Left lobe of liver (tissue), 2 donors: ENCODE data around the gene CDKN2B-AS1. TPM values are rescaled to one million over a fixed set of nuclear protein-coding genes. Genes with fewer than 3 reads are reported as not detected.
"Not testable (repeated sequence)": the region's sequence is repeated elsewhere in the genome, so short reads cannot be mapped to it uniquely, and the experiment has no call there.

ENCODE experiments used
- ATAC-seq: fragments of 200-7000 bp; cut with Tn5 transposase; one replicate; pipeline ENCODE4 v1.9.1; 2020; ENCODE audit warnings: mild to moderate bottlenecking, moderate library complexity
- DNase-seq: peaks from one replicate; pipeline ENCODE4 v3.0.0-alpha.2; 2020; ENCODE audit warnings: low spot score
- total RNA-seq: library from RNA; stranded (reverse); gene quantifications from one replicate; pipeline ENCODE4 v1.2.1, GENCODE V29; 2021
- donor health status: DM: no; HTN: no; CAD: no; lungs with moderate emphysema.
- donor health status: DM: no; HTN: yes; CAD: no.

Gene CDKN2B-AS1
- not detected for total RNA-seq

- DNase-seq: no peak
Measured at GRCh38 chr9:21994556-21995005, at the start of gene CDKN2B-AS1. Gene CDKN2B-AS1 (plus strand): TSS chr9:21994791.

GRCh38 chr9:21945606-21946005 lies 49.0 kb upstream of the CDKN2B-AS1 start:
- ATAC-seq (no peak), DNase-seq (no peak)

More at GRCh38 chr9:21994556-21995005, at the start of gene CDKN2B-AS1:
- ATAC-seq: peak; percentile 71

DNA sequence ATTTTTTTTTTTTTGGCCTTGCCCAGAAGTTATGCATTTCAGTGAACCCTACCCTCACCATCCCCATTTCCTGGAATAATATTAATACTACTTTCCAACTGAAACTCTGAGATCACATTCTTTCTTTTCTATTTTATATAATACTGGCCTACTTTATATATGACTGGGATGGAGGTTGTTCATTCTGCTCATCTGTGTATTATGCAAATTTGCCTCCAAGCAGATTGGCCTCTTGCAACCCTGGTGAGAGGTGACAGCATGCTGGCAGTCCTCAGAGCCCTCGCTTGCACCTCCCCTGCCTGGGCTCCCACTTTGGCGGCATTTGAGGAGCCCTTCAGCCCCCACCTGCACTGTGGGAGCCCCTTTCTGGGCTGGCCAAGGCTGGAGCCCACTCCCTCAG lies 35.8 kb upstream of the CDKN2B-AS1 start:
- DNase-seq: no peak

DNA sequence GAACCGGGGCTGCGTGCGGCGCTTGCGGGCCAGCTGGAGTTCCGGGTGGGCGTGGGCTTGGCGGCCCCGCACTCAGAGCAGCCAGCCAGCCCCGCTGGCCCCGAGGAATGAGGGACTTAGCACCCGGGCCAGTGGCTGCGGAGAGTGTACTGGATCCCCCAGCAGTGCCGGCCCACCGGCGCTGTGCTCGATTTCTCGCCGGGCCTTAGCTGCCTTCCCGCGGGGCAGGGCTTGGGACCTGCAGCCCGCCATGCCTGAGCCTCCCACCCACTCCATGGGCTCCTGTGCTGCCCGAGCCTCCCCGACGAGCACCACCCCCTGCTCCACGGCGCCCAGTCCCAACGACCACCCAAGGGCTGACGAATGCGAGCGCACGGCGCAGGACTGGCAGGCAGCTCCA lies 35.3 kb upstream of the CDKN2B-AS1 start:
- DNase-seq, ATAC-seq: not testable (repeated sequence)

More for the DNA sequence above, 35.8 kb upstream of the CDKN2B-AS1 start:
- no peak for ATAC-seq

GRCh38 chr9:21961569-21961968 lies 33.0 kb upstream of the CDKN2B-AS1 start:
- DNase-seq (no peak), ATAC-seq (no peak)

- peak; percentile 85 for ATAC-seq
- peak; percentile 64 for DNase-seq
Measured at GRCh38 chr9:21964925-21965385, 29.6 kb upstream of the CDKN2B-AS1 start.

DNA sequence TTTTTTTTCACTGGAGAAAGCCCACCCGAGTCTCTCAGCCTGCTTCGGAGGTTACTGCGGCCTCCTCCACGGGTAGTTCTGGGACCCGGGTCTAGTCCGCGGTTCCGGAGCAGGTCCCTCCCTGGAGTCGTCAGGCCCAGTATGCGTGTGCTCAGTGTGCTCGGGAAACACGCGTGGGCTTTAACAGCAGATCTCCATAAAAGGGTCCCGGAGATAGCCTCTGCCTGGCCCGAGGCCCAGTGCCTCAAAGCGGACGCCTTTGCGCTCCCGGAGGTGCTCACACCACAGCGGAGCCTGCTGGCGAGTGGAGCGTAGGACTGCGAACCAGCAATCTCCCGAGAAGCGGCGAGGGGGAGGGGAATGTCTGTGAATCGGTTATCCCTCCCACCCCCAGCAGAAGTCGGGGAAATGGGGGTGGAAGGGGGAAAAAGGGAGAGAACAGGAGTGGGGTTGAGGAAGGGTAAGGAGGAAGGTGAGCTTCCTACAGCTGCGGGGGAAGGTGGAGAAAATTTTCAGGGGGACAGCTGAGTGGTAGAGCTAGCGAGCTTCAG lies 29.1 kb upstream of the CDKN2B-AS1 start:
- DNase-seq: no peak
- ATAC-seq: peak; percentile 93

DNA sequence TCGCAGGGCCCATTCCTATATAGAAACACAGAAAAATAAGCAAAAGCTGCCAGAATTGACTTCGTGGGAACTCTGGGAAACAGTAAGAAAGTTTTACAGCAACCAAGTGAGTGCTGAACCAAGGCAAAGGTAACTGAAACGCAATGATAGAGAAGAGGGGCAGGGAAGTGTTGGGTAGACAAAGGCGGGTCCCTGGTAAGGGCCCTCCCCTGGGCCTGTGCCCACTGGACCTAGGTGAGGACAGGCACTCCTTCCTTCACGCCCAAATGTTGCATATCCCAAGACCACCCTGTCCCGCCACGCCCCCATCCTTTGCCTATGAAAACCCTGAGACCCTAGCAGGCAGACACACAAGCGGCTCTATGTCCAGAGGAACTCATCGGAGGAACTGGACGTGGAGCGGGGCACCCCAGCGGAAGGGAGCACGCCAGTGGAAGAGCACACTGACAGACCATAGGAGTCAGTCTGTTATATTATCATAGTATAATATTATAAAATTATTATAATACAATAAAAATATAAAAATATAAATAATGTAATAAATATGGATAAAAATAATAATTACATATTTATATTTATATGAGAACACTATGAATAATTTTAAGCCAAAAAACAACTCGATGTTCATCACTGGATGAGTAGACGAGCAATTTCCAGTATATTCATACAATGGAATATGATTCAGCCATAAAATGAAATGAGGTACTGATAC lies 28.3 kb upstream of the CDKN2B-AS1 start:
- ATAC-seq: no peak

GRCh38 chr9:21967169-21967568 lies 27.4 kb upstream of the CDKN2B-AS1 start:
- DNase-seq: no peak

More for the DNA sequence above, 28.3 kb upstream of the CDKN2B-AS1 start:
- no peak for DNase-seq

GRCh38 chr9:21967702-21968101 lies 26.9 kb upstream of the CDKN2B-AS1 start:
- ATAC-seq (no peak), DNase-seq (no peak)

More at GRCh38 chr9:21967169-21967568, 27.4 kb upstream of the CDKN2B-AS1 start:
- ATAC-seq: no peak

GRCh38 chr9:21968331-21969010 lies 26.1 kb upstream of the CDKN2B-AS1 start:
- DNase-seq (no peak), ATAC-seq (no peak)

- ATAC-seq: no peak
Measured at GRCh38 chr9:21969011-21969940, 25.3 kb upstream of the CDKN2B-AS1 start.

DNA sequence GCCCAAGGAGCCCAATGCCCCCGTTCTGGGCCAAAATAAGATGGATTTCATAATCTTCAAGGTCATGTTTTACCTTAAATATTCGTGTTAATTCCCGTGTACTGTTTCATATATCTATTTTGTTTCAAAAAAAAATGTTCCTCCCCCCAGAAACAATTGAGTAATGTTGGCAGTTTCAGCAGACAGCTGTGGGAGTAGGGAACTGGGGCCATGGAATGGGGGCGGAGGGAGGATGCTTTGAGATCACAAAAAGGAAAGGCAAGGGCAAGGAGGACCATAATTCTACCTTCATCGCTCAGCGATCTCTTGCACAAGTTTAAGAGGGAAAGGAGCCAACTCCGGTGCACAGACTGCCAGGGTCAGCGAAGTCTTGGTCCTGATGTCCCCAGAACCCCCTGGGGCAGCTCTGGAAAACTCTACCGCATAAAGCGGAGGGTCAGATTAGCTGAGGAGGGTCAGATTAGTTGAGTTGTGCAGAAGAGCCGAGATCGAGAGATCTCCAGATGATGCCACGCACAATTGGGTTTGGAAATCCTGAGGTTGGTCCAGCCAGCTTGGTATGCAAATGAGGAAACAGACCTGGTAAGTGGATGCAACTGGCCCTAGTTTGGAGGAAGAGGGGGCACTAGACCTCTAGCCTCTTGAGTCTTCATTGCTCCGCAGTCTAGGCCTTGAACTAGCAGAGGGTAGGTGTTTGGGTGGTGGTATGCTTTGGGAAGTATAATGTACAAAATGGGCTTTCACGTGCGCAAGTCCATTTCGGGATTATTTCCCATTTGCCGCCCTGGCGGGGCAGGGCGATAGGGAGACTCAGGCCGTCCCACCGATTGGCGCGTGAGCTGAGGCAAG lies 24.4 kb upstream of the CDKN2B-AS1 start:
- DNase-seq (no peak), ATAC-seq (no peak)

More at GRCh38 chr9:21969011-21969940, 25.3 kb upstream of the CDKN2B-AS1 start:
- DNase-seq: no peak

- DNase-seq: no peak
Measured at GRCh38 chr9:21970800-21971640, 23.6 kb upstream of the CDKN2B-AS1 start.

DNA sequence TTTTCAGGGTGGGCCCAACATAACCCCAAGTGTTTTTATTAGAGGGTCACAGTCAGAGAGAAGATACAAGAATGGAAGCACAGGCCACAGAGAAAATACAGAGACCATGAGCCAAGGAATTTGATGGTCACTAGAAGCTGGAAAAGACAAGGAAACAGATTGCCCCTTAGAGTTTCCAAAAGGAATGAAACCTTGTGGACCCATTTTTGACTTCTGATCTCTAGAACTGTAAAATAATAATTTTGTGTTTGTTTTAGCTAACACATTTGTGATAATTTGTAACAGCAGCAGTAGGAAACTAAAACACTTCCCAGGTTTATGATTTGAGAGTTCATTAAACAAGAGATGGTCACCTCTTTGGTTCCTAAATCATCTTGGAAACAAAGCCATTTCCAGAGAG lies 22.2 kb upstream of the CDKN2B-AS1 start:
- ATAC-seq (no peak), DNase-seq (no peak)

More at GRCh38 chr9:21970800-21971640, 23.6 kb upstream of the CDKN2B-AS1 start:
- no peak for ATAC-seq

- no peak for ATAC-seq
- no peak for DNase-seq
Measured at GRCh38 chr9:21974343-21974721, 20.3 kb upstream of the CDKN2B-AS1 start.

GRCh38 chr9:21974722-21975409 lies 19.7 kb upstream of the CDKN2B-AS1 start:
- DNase-seq: no peak
- peak; percentile 79 for ATAC-seq

- no peak for DNase-seq
- ATAC-seq: no peak
Measured at GRCh38 chr9:21976334-21976875, 18.2 kb upstream of the CDKN2B-AS1 start.
